Fibroblast of villous mesenchyme (primary cell): Measurements from ENCODE around the gene OPTC. TPM values are rescaled to one million over a fixed set of nuclear protein-coding genes. Genes with fewer than 3 reads are reported as not detected.

Experiments
- DNase-seq: peaks from one replicate; pipeline ENCODE4 v3.0.0-alpha.2; 2010; ENCODE audit warnings: low read depth
- H3K4me3 ChIP-seq: 2 replicates; pipeline ENCODE4 v1.5.1; 2011; ENCODE audit warnings: low read depth, mild to moderate bottlenecking, low read length
- CTCF ChIP-seq: IDR thresholded peaks from 2 replicates; pipeline ENCODE4 v1.5.1; 2012; ENCODE audit warnings: low read depth, mild to moderate bottlenecking, low read length; ENCODE audit not compliant: insufficient read depth
- total RNA-seq: library from RNA; depleted of rRNA; stranded (reverse); fragments of >200 nt; gene quantifications from 2 replicates; pipeline ENCODE4 v1.2.3, GENCODE V29; 2012

OPTC gene
- total RNA-seq, 1 donor, result not detected

- no peak for DNase-seq
- TF ChIP-seq CTCF, result no peak
- no peak overlapping the region for H3K4me3 ChIP-seq
Observed at GRCh38 chr1:203458078-203458477, 35.9 kb upstream of the OPTC start.

GRCh38 chr1:203459671-203460201 lies 34.2 kb upstream of the OPTC start:
- no peak overlapping the region for H3K4me3 ChIP-seq
- TF ChIP-seq CTCF, result no peak
- no peak for DNase-seq

GRCh38 chr1:203461717-203462116 lies 32.2 kb upstream of the OPTC start:
- TF ChIP-seq CTCF, result no peak

GRCh38 chr1:203462143-203462542 lies 31.8 kb upstream of the OPTC start:
- H3K4me3 ChIP-seq, result no peak overlapping the region
- no peak for TF ChIP-seq CTCF
- no peak for DNase-seq

More at GRCh38 chr1:203461717-203462116, 32.2 kb upstream of the OPTC start:
- H3K4me3 ChIP-seq, result no peak overlapping the region
- no peak for DNase-seq

GRCh38 chr1:203462878-203463277 lies 31.1 kb upstream of the OPTC start:
- TF ChIP-seq CTCF, result no peak
- H3K4me3 ChIP-seq, result no peak overlapping the region
- peak; percentile 68 for DNase-seq

- no peak for DNase-seq
- no peak for TF ChIP-seq CTCF
- no peak overlapping the region for H3K4me3 ChIP-seq
Observed at GRCh38 chr1:203463469-203464062, 30.4 kb upstream of the OPTC start.

- DNase-seq, result no peak
- TF ChIP-seq CTCF, result no peak
- no peak overlapping the region for H3K4me3 ChIP-seq
Observed at GRCh38 chr1:203464226-203464625, 29.7 kb upstream of the OPTC start.
